ENCODE measurements around the gene HAUS7. TPM values are rescaled to one million over a fixed set of nuclear protein-coding genes. Genes with fewer than 3 reads are reported as not detected.

The HAUS7 gene
- total and polyA plus RNA-seq, 2 experiments from 2014 or later = 59.8 to 77.9 TPM

DNA sequence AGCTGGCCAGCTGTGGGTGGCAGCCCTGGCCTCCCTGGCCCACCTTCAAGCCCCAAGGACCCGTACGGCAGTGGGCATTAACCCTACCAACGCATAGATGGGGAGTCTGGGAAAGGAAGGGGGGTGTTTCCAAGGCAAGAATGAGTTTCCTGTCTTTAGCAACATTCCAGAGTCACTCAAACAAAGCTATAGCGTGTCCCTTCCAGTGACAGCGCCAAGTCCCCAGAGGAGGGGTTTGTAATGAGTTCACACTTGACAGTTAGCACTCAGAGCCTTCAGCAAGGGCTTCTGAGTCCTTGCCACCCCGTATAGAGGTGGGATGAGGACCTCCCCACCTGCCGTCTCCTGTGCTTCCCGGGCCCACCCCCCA, 26.2 kb upstream of the HAUS7 start:
- Histone ChIP-seq H4K20me1 (replicated peaks; ENCODE audit: insufficient read depth) (no peaks in the 10 kb centered on the region), H3K36me3 (ENCODE audit: insufficient read depth) (no peaks in the 10 kb centered on the region), H3K79me2 (replicated peaks; ENCODE audit: insufficient read depth) (no peaks in the 10 kb centered on the region), H3K27me3 (ENCODE audit: insufficient read depth) (no peaks in the 10 kb centered on the region), H3K4me1 (ENCODE audit: insufficient read depth) (no peaks in the 10 kb centered on the region), H3F3A (replicated peaks; ENCODE audit: low read depth) (no peaks in the 10 kb centered on the region), H3K27ac (ENCODE audit: low read depth) (no peak overlapping the region), H2AFZ (no peak overlapping the region), H3K4me2 (no peak overlapping the region), H3K4me3 (no peak overlapping the region), H3K9me2 (ENCODE audit: insufficient read depth) (no peaks in the 10 kb centered on the region)
- no peaks in the 10 kb centered on the region for H3K9me3 Mint-ChIP-seq
- DNase-seq (ENCODE audit: low spot score) (no peak), ATAC-seq (no peak)
- H3K36me3 Mint-ChIP-seq (ENCODE audit: low read depth) = no peaks in the 10 kb centered on the region
- TF ChIP-seq ZNF462 (CRISPR knock-in tag; IDR thresholded peaks at IDR 0.05) (no peak), STAT1 (IDR thresholded peaks at IDR 0.05; ENCODE audit: unreplicated experiment) (no peak), JUNB (IDR thresholded peaks at IDR 0.05; ENCODE audit: unreplicated experiment) (no peak), ZNF331 (CRISPR knock-in tag; IDR thresholded peaks at IDR 0.05; ENCODE audit: low read depth) (no peak), EZH2phosphoT487 (IDR thresholded peaks at IDR 0.05; ENCODE audit: unreplicated experiment) (no peak), NANOG (IDR thresholded peaks at IDR 0.05; ENCODE audit: borderline replicate concordance) (no peak), POLR2AphosphoS5 (IDR thresholded peaks at IDR 0.05; ENCODE audit: low read depth) (no peak), CTCF (conservative IDR thresholded peaks at IDR 0.05; ENCODE audit: low read depth in 2 of 2) (no peak), ZNF114 (CRISPR knock-in tag; IDR thresholded peaks at IDR 0.05) (no peak)
- TF ChIP-seq, protein P1, sequence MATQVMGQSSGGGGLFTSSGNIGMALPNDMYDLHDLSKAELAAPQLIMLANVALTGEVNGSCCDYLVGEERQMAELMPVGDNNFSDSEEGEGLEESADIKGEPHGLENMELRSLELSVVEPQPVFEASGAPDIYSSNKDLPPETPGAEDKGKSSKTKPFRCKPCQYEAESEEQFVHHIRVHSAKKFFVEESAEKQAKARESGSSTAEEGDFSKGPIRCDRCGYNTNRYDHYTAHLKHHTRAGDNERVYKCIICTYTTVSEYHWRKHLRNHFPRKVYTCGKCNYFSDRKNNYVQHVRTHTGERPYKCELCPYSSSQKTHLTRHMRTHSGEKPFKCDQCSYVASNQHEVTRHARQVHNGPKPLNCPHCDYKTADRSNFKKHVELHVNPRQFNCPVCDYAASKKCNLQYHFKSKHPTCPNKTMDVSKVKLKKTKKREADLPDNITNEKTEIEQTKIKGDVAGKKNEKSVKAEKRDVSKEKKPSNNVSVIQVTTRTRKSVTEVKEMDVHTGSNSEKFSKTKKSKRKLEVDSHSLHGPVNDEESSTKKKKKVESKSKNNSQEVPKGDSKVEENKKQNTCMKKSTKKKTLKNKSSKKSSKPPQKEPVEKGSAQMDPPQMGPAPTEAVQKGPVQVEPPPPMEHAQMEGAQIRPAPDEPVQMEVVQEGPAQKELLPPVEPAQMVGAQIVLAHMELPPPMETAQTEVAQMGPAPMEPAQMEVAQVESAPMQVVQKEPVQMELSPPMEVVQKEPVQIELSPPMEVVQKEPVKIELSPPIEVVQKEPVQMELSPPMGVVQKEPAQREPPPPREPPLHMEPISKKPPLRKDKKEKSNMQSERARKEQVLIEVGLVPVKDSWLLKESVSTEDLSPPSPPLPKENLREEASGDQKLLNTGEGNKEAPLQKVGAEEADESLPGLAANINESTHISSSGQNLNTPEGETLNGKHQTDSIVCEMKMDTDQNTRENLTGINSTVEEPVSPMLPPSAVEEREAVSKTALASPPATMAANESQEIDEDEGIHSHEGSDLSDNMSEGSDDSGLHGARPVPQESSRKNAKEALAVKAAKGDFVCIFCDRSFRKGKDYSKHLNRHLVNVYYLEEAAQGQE (IDR thresholded peaks at IDR 0.05; ENCODE audit: unreplicated experiment) = no peak
- TF ChIP-seq, protein P2, sequence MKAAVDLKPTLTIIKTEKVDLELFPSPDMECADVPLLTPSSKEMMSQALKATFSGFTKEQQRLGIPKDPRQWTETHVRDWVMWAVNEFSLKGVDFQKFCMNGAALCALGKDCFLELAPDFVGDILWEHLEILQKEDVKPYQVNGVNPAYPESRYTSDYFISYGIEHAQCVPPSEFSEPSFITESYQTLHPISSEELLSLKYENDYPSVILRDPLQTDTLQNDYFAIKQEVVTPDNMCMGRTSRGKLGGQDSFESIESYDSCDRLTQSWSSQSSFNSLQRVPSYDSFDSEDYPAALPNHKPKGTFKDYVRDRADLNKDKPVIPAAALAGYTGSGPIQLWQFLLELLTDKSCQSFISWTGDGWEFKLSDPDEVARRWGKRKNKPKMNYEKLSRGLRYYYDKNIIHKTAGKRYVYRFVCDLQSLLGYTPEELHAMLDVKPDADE (IDR thresholded peaks at IDR 0.05) = no peak
- H3K4me1 Mint-ChIP-seq = peaks cover 5% of the 10 kb centered on the region
- H3K27me3 Mint-ChIP-seq (ENCODE audit: insufficient read depth, low read depth, poor library complexity) = peaks cover 4% of the 10 kb centered on the region
- H3K27ac Mint-ChIP-seq = no peak overlapping the region
- no peak overlapping the region for H3K4me3 Mint-ChIP-seq

Measured in GM23338 (cell line).